DMS153 (cell line): Measurements from ENCODE around the gene CAB39.

Experiments
- DNase-seq: peaks from one replicate; lab custom pipeline; 2025; lab: John Stamatoyannopoulos, UW

CAB39 gene

DNA sequence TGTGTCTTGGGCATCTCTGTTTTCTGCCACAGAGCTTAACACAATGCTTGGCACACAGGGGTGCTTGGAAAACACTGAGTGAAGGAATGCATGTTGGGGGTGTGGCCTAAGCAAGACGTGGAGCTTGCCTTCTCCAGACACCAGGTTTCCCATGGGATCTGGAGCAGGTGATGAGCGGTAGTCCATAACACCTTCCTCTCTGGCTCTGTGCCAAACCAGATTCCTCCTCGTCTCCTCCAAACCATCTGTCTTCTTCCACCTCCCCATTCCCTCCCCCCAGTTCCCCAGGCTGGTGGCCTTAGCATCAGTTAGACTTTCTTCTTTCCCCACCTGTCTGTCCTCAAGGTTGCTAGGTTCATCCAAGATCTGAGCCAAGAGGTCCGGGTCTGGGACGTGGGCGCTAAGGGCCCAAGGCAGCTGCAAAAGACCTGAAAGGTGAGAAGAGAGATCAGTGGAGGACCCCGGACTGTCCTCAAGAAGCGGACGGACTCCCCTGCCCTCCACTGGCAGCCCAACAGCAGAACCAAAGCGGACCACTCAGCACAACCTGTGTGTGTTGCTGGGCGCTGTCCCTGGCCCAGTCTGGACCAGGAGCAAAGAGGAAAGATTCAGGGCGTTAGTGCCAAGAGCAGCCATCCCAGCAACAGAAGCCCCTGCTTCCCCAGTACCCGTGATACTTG lies 150.9 kb downstream of the CAB39 start:
- DNase-seq, result no peak

DNA sequence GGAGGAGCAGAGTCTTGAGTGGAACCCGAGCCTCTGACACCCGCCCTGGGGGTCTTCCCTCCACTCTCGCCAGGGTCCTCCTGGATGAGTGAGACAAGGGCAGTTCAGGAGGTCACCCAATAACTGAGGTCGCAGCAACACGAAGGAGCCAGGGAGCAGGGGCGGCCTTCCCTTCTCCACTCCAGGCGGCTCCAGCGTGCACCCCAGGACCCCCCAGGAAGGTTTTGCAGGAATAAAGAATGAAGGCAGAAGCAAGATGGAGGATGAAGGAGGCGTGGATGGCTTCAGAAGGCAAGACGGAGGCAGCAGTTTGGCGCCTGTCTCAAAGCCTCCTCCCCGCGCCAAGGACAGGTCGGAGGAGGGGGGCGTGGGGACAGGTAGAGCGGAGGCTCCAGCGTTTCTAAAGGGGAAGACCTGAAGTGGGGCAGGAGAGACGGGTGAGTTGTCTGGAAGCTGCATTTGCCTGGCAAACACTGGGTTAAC lies 151.5 kb downstream of the CAB39 start:
- DNase-seq, result no peak

DNA sequence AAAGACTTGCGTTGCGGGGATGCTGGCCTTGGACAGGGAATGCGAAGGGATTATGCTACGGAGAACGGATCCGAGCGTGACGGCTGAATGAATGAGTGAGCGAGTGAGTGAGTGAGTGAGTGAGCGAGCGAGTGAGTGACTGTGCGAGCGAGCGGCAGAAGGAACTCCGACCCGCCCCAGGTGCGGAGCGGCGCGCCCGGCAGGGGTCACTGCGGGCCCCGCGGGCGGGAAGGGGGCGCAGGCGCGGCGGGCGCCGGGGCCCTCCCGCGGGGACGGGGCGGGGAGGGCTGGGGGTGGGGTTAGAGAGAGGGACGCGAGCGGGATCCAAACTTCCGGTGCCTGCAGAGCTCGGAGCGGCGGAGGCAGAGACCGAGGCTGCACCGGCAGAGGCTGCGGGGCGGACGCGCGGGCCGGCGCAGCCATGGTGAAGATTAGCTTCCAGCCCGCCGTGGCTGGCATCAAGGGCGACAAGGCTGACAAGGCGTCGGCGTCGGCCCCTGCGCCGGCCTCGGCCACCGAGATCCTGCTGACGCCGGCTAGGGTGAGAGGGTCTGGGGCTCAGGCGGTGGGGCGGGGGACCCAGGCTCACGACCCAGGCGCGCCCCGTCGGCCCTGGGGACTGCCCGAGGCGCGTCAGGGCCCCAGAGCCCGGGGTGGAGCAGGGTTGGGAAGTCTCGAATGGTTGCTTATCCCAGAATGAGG lies 152.1 kb downstream of the CAB39 start, which contains the start of gene ITM2C:
Gene ITM2C, plus strand, starts transcription at position 338 of the 702 bp plus-strand sequence. Its CDS starts 84 bp downstream, at position 422.
- peak; percentile 33 for DNase-seq

DNA sequence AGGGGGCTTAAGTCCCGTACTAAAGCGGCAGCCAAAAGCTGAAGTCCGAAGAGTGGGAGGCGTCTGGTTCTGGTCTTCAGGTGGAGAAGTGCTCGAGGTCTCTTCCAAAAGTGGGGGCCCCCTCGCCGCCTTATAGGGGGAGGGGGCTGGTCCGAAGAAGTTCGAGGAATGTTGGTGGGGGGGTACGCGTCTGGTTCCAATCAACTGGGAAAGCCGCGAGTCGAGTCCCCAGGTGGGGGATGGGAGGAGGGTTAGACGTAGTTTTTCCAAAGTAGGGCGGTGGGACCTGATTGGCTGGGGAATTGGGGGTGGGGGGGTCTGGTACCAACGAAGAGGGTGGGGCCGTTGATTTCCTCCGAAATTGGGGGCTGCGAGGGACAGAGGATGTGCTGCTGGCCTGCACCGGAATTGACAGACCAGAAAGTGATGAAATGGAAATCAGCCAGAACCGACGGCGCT lies 152.7 kb downstream of the CAB39 start:
- DNase-seq, result no peak

DNA sequence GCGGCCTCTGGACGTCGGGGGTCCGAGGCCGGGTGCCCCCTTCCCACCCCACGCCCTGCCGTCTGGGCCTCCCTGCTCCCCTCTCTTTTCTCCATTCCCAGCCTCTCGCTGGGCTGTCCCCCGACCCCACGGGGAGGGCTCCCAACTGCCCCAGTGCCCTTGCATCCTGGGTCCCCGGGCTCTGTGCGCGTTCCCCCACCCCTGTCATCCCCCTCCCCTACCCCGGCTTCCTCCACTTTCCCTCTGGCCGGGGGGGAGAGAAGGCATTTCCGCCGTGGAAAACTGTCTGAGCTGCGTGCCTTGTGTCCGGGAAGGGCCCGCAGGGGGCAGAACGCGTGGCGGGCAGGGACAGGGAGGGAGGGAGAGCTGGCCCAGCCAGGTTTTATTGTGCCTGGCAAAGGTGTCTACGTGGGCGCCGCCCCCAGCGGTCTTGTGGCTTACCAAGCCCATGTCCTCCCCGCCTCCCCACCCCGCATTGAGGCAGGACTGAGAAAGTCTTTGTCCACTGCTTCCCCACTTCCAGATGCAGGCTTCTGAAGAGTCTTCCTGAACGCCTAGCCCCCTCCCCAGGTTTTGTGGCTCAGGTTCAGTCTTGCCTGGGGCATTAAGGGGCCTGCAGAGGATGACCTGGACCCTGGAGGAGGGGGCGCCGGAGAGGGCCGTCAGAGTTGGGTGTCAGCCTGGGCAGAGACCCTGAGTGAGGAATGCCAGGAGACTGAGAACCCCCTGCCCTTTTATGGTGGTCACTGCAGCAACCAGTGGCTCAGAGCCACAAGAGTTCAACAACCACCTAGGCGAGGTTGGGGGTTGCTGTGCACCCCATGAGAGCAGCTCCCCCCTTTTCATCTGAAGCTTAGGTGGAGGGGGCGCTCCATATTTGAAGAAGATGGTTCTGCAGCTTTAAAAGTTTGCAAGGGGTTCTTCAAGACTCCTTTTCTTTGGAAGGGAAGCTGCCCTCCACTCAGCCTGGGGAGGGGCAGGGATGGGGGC lies 153.4 kb downstream of the CAB39 start:
- peak; percentile 6 for DNase-seq

DNA sequence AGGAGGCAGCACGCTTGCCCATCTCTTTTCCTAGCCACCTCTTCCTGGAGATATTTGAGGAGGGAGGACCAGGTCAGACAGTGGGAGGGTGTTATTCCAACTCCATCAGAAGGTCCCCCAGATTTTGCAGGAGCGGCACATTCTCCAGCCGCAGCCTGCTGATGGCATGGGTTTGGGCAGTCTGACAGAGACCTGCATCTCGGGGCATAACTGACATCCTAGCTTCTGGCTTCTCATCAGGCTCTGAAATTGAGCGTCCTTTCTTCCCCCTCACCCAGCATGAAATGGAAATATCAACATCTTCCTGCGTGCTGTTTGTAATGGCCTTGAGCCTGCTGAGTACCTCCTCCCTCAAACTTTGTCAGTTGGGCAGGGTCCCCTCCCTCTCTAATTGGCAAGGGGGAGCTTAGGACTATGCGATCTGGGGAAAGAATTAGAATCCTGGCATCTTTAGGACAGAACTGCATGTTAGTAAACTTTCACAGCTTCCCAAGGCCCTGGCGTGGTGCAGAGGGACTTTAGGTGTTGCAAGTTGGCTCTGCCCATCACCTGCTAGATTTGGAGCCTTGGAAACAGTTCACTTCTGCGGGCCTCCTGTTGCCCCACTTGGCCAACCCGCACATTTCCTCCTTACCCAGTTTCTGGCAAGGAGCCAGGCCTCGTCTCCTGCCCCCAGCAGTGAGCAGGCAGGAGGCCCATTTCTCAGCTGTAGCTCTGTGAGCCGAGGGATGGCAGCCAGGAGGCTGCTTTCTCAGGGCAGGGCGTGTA lies 154.3 kb downstream of the CAB39 start:
- peak; percentile 3 for DNase-seq

DNA sequence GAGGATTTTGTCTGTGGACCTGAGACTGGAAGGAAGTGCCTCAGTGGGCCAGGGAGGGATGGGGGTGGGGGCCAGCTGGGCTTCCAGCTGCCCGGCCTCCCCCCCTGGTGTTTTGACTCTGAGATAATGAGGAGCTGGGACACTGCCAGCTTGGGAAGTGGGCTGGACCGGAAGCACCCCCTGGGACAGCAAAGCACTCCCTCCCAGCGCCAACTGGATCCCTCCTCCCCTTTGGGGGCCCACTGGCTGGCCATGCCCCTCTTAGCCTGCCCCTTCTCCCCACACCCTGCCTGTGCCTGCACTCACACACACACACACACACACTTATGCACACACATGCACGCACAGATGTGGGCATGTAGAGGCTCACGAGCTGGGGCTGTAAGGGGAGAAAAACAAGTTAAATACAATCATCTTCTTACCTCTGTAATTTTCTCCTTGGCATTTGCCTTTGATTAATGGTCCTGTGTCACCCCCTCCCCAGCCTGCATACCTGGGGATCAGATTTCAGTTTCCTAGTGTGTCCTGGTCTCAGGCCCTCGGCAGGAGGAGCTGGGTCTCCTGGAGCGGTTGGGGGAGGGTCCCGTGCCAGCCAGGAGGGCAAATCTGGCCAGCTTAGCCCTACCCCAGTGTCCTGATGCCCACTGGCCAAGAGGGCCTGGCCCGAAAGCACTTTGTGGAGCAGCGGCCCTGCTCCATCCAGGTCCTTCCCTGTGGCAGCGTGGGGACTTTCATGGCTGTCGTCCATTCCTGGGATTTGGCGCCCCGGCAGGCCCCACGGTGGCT lies 155.7 kb downstream of the CAB39 start:
- no peak for DNase-seq

DNA sequence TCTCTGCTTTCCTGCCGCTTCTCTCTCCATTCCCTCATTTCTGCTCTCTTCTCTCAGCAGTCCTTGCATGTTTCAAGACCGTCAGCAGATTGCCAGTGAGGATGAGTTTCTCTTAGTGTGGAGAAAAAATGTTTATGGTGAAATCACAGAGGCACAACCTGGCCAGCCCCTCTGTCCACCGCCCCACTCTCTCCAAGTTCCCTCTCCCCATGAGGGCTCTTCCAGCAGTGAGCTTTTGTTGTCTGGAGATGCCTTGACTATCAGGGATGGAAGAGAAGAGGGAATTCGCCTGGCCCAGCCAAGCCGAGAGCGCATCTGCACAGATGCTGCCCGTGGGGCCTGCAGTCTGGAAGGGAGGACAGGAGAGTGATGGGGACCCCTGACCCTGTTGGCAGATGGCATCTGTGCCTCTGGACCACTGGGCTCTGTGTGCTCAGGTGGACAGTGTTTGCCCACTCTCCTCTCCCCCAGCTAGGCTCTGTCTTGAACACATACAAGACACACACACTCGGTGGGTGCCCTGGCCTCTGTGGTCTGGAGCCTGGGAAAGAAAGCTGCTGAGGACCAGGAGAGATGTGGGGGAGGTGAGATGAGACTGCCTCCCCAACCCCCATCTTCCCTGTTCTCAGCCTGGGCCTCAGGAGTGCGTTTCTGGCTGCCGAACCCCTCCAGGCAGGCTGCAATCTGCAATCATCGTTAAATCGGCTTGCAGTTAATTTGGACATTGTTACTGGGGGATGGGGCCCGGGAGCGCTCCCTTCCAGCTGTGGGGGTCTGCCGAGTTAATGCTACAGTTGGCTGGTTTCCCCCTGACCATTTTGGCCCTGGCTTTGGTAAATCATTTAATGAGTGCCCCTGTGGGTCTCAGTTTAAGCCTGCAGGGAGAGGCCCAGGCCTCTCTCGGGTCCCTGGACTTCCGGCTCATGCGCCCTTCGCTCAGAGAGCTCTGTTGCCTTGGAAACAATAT lies 156.6 kb downstream of the CAB39 start:
- DNase-seq, result no peak

DNA sequence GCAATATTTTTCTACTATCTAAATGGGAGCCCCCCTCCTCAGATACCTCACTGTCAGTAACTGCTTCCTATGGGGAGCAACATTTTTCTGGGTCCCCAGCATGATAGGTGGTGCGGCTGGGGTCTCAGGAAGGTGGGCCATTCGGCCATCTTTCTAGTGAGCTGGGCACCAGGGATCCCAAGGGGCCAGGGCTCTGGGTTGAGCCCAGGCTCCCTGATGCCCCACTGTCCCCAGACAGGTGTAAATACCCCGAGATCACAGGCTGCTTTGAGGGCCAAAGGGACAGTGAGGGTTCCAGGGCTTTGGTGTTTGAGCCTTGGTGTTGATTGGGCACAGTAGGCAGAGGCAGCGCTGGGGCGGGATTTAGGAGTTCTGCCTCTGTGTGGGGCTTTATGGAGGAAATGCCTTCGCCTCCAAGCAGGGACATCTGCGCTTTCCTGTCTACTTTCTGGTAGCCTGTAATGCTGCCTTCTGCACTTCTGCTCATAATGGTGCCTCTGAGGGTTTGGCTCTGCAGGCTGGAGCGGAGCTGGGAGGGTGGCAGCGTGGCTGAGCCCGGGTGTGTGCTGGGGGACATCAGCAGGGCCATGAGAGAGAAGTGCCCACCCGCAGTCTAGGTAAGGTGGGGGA lies 157.4 kb downstream of the CAB39 start:
- DNase-seq, result no peak
